CD4-positive, alpha-beta T cell treated with Interleukin-15 for 1 hour (primary cell): ENCODE measurements around the gene CFAP61.

Experiments used
- DNase-seq: peaks from one replicate; pipeline ENCODE4 v3.0.0-alpha.2; 2020

The CFAP61 gene

DNA sequence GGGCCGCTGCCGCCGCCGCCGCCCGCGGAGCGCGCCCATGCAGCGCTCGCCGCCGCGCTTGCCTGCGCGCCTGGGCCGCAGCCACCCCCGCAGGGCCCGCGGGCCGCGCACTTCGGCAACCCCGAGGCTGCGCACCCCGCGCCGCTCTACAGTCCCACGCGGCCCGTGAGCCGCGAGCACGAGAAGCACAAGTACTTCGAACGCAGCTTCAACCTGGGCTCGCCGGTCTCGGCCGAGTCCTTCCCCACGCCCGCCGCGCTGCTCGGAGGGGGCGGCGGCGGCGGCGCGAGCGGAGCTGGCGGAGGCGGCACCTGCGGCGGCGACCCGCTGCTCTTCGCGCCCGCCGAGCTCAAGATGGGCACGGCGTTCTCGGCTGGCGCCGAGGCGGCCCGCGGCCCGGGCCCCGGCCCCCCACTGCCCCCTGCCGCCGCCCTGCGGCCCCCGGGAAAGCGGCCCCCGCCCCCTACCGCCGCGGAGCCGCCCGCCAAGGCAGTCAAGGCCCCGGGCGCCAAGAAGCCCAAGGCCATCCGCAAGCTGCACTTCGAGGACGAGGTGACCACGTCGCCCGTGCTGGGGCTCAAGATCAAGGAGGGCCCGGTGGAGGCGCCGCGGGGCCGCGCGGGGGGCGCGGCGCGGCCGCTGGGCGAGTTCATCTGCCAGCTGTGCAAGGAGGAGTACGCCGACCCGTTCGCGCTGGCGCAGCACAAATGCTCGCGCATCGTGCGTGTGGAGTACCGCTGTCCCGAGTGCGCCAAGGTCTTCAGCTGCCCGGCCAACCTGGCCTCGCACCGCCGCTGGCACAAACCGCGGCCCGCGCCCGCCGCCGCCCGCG lies 316.3 kb downstream of the CFAP61 start:
- no peak for DNase-seq

DNA sequence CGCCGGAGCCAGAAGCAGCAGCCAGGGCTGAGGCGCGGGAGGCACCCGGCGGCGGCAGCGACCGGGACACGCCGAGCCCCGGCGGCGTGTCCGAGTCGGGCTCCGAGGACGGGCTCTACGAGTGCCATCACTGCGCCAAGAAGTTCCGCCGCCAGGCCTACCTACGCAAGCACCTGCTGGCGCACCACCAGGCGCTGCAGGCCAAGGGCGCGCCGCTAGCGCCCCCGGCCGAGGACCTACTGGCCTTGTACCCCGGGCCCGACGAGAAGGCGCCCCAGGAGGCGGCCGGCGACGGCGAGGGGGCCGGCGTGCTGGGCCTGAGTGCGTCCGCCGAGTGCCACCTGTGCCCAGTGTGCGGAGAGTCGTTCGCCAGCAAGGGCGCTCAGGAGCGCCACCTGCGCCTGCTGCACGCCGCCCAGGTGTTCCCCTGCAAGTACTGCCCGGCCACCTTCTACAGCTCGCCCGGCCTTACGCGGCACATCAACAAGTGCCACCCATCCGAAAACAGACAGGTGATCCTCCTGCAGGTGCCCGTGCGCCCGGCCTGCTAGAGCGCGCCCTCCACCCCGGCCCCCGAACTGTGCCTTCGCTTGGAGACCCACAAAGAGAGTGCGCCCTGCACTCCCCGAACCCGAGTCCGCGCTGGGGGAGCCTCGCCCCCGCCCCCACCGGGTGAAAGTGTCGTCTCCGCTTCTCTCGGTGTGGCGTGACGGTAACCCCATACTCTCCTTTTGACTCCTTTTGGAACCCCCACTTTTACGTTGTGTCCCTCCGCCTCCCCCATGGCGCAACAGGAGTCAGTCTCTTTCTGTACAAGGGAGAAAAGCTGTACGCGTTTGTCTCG lies 317.1 kb downstream of the CFAP61 start:
- DNase-seq = no peak

DNA sequence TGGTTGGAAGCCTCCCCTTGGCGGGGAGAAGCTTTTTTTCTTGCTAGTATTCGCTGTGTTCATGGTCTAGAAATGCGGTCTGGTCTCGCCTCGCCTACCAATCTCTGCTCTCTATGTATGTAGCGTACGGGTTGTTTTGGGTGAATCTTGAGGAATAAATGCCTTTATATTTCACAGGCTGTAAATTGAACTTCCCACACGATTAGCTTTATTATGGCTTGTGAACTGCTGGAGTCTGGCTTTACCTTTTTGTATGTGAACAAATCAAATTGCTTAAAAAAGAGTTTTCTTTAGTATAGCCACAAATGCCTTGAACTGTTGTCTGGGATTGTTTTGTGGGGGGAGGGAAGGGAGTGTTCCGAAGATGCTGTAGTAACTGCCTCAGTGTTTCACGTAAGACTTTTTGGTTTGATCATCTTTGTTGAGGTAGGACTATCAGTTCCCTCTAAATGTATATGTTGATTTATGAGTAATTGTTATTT lies 317.8 kb downstream of the CFAP61 start:
- no peak for DNase-seq

DNA sequence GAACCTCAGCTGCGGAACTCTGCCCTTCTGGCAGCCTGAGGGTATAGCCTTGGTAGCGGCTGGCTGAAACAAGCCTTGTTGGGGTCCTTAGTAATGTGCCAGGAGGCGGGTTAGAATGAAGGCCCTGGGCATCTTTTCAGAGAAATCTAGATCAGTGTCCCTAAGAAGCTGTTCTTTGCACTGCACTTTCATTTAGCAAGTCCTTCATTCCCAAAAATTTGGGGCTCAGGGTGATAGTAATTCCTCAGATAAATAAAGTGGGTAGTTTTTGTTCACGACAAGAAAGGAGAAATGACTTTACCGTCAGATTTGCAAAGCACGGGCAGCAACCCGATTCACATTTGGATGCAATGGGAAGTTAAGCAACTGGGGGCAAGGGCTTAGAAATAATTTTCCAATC lies 318.8 kb downstream of the CFAP61 start:
- DNase-seq = no peak

DNA sequence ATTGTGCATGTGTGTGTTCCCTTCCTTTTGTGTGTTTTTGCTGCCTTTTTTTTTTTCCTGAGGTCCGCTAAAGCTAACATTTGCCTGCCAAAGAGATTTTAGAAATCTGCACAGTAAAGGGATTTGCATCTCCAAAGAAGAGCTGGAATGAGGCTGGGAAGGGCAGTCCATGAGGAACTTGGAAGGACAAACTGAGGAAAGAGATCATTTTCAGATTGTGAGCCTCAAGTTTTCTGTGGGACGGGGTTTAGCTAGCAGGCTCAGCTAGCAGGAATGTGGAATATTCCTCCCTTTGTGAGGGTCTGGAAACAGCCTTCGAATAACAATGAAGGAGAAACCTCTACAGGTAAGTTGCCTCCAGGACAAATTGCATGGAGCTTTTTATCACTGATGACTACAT lies 319.3 kb downstream of the CFAP61 start:
- no peak for DNase-seq

DNA sequence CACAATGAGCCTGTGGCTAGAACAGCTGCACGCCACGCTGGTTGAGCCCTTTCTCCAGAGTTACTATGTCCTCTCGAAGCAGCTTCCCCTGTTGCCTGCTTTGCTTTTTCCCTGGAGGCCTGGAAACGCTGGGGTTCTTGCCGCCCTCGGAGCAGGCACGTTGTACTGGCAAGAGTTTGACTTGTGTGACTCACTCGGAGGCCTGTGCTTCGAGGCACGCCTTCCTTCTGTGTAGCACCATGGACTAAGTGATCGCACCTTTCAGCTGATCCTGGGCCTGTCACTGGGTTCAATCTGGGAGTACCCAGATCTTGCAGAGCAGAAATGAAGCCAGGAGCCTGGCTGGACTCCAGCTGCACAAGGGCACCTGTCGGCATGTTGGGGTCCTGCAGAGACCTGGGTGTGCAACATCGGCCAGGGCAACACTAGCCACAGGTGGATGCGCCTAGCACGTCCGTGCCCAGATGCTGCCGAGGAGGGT lies 320.8 kb downstream of the CFAP61 start:
- DNase-seq = no peak

DNA sequence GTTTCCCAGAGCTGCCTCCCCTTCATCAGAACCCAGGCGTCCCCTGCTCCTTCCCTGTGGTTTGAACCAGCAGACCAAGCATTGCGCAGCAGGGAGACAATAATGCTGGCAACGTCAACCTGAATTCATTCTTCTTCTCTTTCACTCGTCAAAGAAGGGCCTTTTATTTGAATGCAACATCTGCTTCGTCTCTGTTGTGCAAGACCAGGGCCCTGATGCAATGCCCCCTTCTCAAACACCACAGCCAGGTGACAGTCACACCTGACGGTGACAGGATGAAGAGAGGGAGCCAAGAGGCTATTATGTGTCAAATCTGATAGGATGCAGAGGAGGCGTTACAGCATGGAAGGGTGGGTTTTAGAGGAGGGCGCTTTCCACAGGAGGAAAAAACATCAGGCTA lies 323.5 kb downstream of the CFAP61 start:
- no peak for DNase-seq

DNA sequence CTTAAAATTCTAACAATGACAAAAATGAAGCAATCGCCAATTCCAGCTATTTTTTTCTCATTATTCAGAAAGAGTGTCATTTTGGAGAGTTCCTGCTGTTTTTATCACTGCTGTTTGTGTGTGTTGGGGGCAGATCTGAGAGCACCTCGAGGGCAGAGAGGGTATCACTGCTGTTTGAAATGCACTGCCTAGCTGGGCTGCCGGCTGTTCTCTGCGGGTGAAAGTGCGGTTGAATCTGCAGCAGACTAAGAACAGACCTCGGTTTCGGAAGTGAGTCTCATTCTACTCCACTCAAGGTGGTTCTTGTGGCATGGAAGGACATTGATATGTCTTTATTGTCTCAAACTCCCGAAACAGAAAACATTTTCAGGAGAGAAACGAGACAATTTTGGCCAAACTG lies 333.9 kb downstream of the CFAP61 start:
- no peak for DNase-seq

DNA sequence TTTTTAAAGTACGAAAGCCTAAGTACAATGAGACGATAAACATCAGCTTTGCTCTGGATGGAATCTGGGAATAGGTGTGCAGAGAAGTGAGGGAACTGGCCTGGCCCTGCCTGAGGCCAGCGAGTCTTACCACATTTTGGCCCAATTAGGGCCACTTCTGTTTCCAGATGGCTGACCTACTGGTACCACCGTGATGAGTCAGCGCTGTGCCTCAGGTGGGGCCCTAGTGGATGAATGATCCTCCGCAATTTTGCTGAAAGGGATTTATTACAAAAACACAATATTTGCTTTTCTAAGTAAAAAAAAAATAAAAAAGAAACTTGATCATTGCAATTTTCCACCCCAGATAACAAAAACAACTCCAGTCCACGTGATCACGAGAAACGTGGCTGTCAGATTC lies 338.1 kb downstream of the CFAP61 start:
- no peak for DNase-seq

DNA sequence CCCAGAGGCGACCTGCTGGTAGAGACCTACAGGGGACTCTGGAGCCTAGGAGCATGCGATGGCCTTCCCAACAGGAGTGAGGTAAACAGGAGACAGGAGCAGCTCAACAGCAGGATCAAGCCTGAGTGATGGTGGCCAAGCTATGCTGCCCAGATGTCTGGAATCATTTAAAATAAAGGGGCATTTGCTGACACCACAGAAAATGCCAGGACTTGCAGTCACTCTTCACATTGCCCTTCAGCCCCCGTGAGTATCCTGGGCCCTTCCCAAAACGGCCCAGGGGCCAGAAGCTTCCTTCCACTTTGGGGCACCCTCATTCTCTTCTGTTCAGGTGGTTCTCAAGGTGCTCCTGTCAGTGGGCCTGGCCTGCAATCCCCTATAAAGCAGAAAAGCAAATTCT lies 338.8 kb downstream of the CFAP61 start:
- no peak for DNase-seq

DNA sequence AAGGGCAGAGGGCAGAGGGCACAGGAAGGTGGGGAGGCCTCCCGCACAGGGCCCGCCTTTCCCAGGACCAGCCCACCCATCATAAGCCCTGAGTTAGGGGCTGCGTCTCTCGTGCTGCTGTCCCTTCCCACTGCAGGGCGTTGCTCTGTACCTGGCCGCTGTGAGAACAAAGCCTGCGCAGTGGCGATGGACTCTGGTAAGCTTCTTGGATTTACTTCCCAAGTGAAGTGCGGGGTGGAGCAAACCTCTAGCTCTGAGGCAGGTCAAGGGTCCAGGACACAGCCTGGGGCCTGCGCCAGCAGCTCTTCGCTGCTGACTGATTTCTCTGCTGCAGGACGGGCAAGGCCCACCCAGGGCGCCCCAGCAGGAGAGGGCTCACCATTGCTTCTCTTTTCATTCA lies 339.4 kb downstream of the CFAP61 start:
- DNase-seq = no peak

DNA sequence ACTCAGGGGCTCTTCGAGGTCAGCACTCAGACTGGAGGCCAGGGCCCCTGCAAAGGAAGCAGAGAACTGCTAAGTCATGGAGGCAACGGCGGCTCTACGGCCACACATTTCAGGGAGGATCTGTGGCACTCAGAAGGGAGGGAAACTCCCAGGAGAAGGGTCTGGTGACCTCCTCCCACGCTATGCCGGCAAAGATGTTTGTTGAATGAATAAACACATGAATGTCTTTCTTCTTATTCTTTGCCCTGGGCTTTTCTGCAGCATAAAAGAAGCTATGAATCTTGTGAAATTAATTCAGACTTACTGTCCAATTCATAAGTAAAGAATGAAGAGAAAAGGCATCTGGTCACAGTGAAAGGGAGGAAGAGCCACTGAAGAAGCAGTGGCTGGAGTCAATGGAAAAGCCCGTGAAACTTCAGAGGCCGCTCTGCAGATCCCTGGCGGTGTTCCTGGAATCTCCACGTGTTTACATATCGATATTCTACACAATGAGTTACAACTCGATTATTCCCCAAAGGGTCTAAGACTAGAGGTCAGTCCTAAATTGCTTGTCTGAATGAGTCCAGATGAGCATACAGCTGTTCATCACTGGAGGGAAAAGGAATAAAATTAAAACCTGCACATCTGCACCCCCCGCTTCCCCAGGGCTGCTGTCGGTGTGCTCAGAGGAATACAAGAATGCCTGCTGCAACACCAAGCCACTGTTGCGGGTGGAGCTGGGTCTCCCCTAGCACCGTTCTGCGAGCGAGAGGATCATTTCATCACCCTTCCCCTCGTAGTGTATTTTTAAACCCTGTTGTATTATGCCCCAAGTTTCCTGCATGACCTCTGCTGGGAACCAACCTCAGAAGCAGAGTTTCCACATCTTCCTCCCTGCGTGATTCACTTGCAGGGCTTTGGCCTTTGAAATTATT lies 341.1 kb downstream of the CFAP61 start:
- no peak for DNase-seq

DNA sequence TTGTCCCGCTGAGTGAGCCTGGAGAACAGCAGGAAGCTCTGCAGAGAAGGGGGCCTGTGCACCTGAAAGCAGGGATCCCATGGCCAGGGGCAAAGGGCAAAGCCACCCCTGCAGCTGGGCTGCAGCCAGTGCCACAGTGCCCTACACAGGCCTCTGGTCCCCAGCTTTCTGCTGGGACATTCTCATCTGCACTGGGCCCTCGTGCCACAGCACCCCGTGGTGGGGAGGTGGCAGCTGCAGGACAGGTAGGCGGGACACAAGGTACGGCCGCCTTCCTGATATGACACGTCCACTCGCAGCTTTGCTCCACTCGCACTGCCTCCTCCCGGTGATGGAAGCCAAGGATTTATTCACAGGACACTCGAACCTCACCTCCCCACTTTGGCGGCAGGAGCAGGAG lies 342.8 kb downstream of the CFAP61 start:
- no peak for DNase-seq

DNA sequence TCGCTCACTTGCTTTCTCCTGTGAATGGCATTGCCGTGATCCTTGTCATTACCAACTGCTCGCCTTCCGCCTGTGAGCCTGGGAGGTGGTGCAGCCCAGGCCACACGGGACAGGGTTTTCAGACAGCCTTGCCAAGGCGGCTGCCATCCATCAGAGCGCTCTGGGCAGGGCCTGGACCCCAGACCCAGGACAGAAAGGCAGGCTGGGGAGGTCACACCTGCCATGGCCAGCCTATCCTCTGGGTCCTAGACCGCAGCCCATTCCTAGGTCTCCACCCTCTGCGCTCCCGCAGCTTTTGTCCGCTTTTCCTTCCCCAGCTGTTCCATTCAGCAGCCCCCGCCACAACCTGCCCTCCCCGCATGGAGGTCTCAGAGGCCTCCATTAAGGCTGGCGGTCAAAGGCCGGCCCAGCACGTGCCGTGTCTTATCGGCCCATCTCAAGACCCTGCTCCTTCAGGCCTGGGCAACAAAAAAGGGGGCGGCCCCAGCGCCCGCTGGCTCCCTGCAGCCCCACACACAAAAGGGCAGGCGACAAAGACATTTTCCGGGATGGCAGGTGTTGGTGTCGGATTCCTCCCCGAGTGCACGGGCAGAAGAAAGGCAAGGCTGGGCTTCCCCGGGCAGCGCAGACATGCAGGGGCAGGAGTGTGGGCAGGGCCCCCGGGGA lies 343.7 kb downstream of the CFAP61 start:
- DNase-seq = no peak

DNA sequence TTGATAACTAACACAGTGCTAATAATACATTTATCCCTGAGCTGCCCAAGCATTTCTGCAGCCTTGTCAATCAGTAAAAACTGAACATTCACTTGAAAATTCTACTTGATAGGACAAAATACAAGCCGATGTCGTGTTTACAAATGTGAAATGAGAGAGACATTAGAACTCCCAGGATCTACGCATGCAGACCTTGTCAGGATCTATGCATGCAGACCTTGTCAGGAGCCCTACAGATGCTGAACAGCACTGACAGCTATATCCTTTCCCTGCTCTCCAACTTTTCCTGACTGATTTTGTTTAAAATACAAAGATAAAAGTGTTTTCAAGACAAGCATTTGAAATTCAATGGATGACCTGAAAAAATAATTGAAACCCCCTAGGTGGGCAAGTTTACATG lies 344.5 kb downstream of the CFAP61 start:
- DNase-seq = no peak

DNA sequence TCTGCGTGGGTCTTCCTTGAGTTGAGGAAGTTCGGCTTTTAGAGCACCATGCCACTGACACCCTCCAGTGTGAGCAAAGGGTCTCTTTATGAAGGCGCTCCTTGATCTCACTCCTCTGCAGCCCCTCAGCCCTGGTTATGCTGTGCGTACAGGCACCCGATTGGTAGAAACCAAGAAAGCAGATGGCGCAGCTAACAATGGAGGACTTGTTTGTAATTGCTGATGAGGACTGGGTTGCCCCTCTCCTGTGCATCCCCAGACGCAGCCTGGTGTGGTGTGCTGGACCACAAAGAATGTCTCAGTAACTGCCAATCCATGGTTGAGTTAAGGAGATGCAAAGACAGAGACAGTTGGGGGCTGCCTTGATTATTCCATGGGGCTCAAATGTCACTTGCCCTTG lies 345.8 kb downstream of the CFAP61 start:
- no peak for DNase-seq

DNA sequence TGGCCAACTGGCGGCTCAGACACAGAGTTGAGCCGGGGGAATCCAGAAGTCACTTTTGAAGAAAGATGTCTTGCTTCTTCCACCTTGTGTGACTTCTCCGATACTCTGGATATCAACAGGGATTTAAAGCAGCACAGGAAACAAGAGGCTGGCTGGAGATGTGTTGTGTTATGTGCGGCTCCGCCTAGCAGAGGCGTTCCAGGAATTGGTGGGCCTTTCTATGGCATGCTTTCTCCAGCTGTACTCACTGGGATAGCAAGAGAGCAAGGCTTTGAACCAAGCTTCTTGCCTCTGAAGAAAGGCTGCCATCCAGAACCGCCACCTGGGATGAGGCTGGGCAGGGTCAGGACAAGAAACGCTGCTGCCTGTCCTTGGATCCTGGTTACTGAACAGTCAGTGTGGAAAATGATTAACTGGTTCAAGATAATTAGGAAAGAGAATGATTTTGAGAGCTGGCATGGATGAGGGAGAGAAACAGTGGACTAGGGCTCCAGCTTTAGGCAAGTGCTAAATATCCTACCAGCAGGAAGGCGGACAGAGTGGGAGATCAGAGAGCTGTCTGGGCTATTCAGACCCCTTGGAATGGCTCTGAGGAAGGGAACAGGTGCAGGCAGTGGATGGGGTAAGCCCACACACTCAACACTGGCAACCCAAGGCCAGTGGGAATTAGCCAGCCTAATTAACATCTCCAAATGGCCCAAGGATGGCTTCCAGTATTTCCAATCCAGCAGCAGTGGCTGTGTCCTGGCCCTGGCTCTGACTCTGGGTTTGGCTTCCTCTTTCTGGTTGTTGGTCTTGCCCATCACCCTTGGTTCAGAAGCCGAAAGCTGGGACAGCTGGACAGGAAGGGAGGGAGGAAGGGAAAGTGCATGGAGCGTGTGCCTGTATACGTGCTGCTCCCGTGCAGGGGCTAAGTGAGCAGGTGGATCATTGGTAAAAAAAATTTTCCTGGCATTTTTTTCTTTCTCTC lies 347.5 kb downstream of the CFAP61 start:
- no peak for DNase-seq

DNA sequence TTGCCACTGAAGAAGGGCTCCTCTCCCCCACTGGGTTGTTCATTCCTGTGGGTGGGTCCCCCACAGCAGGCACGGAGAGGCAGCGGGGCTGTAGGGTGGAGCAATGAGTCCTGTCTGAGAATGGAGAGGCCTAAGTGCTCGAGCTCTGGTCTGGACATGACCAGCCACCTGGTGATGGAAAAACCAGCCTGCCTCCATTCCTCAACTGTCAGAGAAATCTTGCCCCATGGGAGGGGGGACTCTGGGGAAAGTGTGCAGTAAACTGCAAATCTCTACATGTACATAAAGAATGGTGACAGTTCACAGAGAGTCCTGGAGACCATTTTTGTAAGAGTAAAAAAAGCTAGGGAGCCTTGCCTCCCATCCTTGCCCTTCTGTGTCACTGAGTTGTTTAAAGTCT lies 349.7 kb downstream of the CFAP61 start:
- no peak for DNase-seq

DNA sequence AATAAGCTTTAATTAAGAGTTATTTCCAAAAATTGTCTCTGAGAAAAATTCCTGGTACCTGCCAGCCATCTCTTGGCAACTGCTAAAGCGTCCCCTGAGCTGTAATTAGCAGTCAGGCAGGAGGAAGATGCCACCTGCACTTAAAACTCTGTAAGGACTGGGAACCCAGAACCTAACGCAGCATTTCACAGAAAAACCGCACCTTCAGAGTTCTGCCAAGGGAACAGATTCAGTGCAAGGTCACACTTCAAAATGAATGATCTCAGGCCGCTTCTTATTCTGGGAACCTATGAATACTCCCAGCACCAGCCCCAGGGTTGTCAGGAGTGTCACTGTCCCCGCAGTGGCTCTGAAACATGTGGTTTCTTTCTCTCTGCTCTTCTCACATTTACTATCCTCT lies 352.3 kb downstream of the CFAP61 start:
- no peak for DNase-seq

DNA sequence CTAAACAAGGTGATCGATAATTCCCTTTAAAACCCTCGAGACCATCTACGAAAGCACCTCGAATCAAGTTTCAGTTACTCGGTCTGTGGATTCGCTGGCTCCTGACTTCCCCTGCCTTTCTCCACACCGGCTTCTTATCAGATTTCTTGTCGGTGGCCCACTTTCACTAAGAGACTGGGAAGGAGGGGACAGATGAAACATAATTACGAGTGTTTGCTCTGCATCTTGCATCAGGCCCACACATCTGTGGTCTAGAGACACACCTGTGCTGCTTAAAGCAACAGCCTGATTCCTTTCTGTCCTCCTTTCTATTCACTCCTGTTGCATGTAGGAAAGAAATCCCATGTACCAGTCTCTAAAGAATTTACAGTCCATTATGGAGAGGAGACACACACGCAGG lies 353.3 kb downstream of the CFAP61 start:
- no peak for DNase-seq

DNA sequence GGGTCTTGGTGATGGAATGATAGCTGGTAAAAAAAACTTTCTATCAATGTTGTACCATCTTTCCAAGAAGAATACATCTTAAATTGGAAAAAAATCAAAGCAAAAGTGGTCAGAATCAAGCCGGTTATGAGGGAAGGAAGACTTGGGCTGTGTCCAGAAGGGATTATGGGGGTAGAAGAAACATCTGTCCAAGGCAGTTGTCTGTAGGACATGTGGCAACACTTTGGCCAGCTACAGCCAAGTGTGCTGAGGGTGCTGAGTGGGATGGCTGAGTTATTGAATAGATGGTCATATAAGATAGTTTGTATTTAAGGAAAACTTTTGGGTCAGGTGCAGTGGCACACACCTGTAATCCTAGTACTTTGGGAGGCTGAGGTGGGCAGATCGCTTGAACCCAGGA lies 354.0 kb downstream of the CFAP61 start:
- no peak for DNase-seq
